Activated effector memory CD4-positive, alpha-beta T cell treated with anti-CD3 and anti-CD28 coated beads, Interleukin-2, amount 50 U/mL, for 16 hours (primary cell): ENCODE measurements around the gene MYH13.

ENCODE experiments used
- DNase-seq: peaks from one replicate; pipeline ENCODE4 v3.0.0-alpha.2; 2020

MYH13 gene

GRCh38 chr17:10372906-10373305 lies at the start of gene MYH13:
TSS of gene MYH13 (minus strand) at chr17:10373006. CDS start at chr17:10364530, 8,476 bp downstream.
- no peak for DNase-seq

- no peak for DNase-seq
Observed at GRCh38 chr17:10421900-10422542, 49.2 kb upstream of the MYH13 start, which contains the start of gene MYH8. TSS of gene MYH8 (minus strand) at chr17:10421950. CDS start at chr17:10420227, 1,723 bp downstream.

- no peak for DNase-seq
Observed at GRCh38 chr17:10421211-10421610, 48.4 kb upstream of the MYH13 start.

GRCh38 chr17:10420811-10421210 lies 48.0 kb upstream of the MYH13 start:
- DNase-seq, result no peak

- DNase-seq, result no peak
Observed at GRCh38 chr17:10417431-10417830, 44.6 kb upstream of the MYH13 start.

GRCh38 chr17:10415161-10415560 lies 42.4 kb upstream of the MYH13 start:
- DNase-seq, result no peak

- DNase-seq, result no peak
Observed at GRCh38 chr17:10403589-10403988, 30.8 kb upstream of the MYH13 start.

GRCh38 chr17:10398352-10398751 lies 25.5 kb upstream of the MYH13 start:
- no peak for DNase-seq

- no peak for DNase-seq
Observed at GRCh38 chr17:10396524-10397163, 23.8 kb upstream of the MYH13 start.

GRCh38 chr17:10394201-10394887 lies 21.5 kb upstream of the MYH13 start:
- DNase-seq, result no peak

GRCh38 chr17:10392880-10393279 lies 20.1 kb upstream of the MYH13 start:
- DNase-seq, result no peak

GRCh38 chr17:10385871-10386270 lies 13.1 kb upstream of the MYH13 start:
- no peak for DNase-seq

- DNase-seq, result no peak
Observed at GRCh38 chr17:10384175-10384574, 11.4 kb upstream of the MYH13 start.

GRCh38 chr17:10380631-10381408 lies 8.0 kb upstream of the MYH13 start:
- no peak for DNase-seq

GRCh38 chr17:10370016-10370608 lies 2.7 kb downstream of the MYH13 start:
- no peak for DNase-seq

GRCh38 chr17:10369239-10369638 lies 3.6 kb downstream of the MYH13 start:
- no peak for DNase-seq

GRCh38 chr17:10368561-10368960 lies 4.2 kb downstream of the MYH13 start:
- DNase-seq, result no peak

GRCh38 chr17:10360578-10360977 lies 12.2 kb downstream of the MYH13 start:
- DNase-seq, result no peak

- DNase-seq, result no peak
Observed at GRCh38 chr17:10357768-10358167, 15.0 kb downstream of the MYH13 start.

GRCh38 chr17:10354651-10355050 lies 18.2 kb downstream of the MYH13 start:
- no peak for DNase-seq

GRCh38 chr17:10352893-10353292 lies 19.9 kb downstream of the MYH13 start:
- DNase-seq, result no peak

- DNase-seq, result no peak
Observed at GRCh38 chr17:10349403-10349802, 23.4 kb downstream of the MYH13 start.

- no peak for DNase-seq
Observed at GRCh38 chr17:10344816-10345215, 28.0 kb downstream of the MYH13 start.
